SIG-M5 treated with dmso at 0.1 percent for 504 hours (cell line): Measurements from ENCODE around the gene LACTB.
A peak's percentile ranks its signal among the peaks of the same experiment; 100 is the strongest.

Experiments used
- DNase-seq: peaks from one replicate; lab custom pipeline; 2025; ENCODE audit not compliant: unreplicated experiment; lab: John Stamatoyannopoulos, UW

Gene LACTB

DNA sequence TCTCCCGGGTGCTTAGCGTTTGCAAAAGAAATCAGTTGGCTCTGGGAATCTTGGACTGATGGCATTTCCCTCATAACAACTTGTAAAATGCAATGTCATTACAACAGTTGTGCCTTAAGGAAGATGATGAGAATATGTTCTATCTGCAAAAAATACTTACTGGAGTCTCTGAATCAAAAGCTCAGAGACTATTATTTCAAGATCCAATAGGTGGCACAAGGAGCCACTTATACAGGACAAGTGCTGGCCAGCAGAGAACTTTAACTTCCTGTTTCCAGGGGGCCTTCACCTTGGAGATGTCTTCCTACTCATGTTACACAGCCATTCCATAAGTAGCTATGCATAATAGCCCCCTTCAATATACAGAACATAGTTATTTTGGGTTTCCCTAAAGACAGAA lies 44.6 kb downstream of the LACTB start:
- peak; percentile 29 for DNase-seq

GRCh38 chr15:63169788-63170187 lies 48.1 kb downstream of the LACTB start:
- no peak for DNase-seq

GRCh38 chr15:63172376-63172775 lies 50.7 kb downstream of the LACTB start:
- DNase-seq: no peak

- no peak for DNase-seq
These were observed 51.3 kb downstream of the LACTB start for GRCh38 chr15:63172851-63173451.

DNA sequence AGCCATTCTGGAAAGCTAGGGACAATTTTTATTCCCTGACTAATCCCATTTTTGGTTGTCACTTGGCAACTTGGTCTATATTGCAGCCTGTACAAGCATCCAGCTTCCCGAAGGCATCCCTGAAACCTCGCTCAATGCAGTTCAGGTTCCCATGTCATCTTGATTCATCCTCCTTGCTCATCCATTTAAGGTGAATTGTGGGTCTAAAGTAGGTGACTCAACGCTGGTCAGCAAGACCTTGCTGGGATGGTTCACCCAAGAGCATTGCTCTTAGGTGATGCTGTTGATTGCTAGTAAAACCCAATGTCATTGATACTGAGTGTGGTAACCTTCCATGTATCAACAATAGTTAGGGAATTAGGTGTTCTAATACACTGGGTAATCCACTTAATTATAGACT lies 54.6 kb downstream of the LACTB start:
- DNase-seq: no peak

GRCh38 chr15:63178034-63178433 lies 56.4 kb downstream of the LACTB start:
- no peak for DNase-seq

DNA sequence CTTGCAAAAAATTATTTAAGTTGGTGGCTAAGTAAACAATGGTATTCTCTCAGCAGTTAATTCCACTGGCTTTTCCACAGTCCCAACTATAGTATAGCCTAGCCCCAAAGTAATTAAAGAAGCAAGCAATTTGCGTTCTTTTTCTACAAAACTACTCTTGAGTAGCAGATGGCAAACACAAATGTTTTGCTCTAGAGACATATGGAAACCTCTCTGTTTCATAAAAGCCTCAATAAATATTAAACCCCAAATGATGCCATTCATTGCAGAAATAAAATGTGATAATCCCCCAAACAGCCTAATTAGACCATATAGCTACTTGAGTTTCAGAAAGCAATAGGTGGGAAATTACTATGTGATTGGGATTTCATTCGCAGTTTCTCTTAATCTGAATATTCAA lies 59.1 kb downstream of the LACTB start:
- DNase-seq: no peak

- no peak for DNase-seq
These were observed 60.0 kb downstream of the LACTB start for GRCh38 chr15:63181648-63182047.

GRCh38 chr15:63185206-63185605 lies 63.5 kb downstream of the LACTB start:
- DNase-seq: no peak

GRCh38 chr15:63186065-63186464 lies 64.4 kb downstream of the LACTB start:
- peak; percentile 20 for DNase-seq

GRCh38 chr15:63187589-63188226 lies 66.0 kb downstream of the LACTB start:
- DNase-seq: no peak

GRCh38 chr15:63188247-63188925 lies 66.7 kb downstream of the LACTB start:
- no peak for DNase-seq

GRCh38 chr15:63188926-63189871 lies 67.5 kb downstream of the LACTB start, which contains the start of gene RAB8B:
Gene RAB8B (plus strand): TSS chr15:63189606. CDS start chr15:63189625, 19 bp downstream.
- peak; percentile 91 for DNase-seq

GRCh38 chr15:63189941-63190768 lies 68.5 kb downstream of the LACTB start:
- peak; percentile 83 for DNase-seq

GRCh38 chr15:63190769-63191649 lies 69.3 kb downstream of the LACTB start:
- DNase-seq: peak; percentile 15
